Measurements from ENCODE around the gene CGB1.

The CGB1 gene

DNA sequence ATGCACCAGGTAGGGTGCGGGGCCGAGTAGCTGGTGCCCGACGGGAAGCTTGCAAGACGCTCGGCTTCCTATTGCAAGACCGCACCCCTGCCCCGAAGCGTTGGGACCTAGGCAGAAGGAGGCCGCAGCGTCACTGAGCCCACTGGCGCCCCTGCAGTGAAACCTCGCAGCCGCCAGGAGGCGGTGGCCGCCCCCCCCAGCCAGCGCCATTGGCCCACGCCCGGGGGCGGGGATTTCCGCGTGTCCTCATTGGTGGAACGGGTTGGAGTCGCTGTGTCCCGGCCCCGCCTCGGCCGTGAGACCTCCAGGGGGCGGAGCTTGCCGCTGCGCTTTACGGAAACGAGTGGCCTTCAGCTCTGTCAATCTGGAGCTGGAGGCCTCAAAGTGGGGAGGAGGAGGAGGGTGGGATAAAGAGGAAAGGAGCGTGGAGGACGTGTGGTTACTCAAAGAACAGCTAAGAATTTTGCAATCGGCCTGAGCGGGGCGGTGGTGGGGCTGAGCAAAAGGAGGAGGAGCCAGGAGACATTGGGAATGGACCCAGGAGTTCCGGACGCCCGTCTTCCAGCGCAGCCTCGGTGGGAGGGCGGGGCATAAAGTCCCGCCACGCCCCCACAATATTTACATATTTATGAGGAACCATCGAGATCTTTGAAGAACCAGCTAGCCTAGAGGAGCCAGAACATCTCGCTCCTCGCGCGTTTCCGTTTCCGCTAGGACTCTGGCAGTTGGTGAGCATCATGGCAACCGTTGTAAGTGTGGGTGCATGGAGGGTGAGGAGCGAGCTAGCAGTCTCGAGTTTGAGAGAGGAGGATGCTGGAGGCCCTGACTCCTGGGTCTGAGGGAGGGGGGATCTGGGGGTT lies 43.3 kb downstream of the CGB1 start, which contains the start of the genes GYS1 and RUVBL2:
TSS of gene GYS1 (minus strand) at position 135 of the 860 bp plus-strand sequence. CDS start 197 bp downstream, outside the sequence.
TSS of gene RUVBL2 (plus strand) at position 713 of the 860 bp plus-strand sequence. CDS start at position 738, 25 bp downstream.
- DNase-seq (ENCODE audit: low read depth): peak; percentile 99

DNA sequence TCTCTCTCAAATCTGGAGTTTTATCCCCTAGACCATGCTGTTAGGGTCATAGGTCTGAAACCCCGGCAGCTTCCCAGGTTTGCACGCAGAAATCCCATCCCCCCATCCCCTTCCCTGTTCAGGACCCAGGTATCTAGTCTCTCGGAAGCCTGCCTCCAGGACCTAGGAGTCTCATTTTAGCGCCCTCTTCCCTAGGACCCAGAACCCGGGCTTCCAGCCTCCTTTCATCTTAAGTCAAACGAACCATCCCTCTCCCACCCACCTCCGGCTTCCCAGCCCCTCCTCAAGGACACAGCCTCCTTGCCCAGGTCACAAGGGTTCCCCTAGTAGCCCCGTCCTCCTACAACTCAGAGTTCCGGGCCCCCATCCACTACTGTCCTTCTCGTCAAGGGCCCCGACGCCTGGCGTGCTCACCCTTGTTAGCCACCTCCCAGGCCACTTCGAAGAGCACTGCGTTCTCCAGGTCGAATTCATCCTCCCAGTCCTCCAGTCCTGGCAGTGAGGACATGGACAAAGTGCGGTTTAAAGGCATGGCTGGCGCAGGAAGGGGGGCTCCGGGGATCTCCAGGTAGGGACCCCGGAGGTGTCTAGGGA lies 44.0 kb downstream of the CGB1 start:
- no peak for DNase-seq (ENCODE audit: low read depth)

DNA sequence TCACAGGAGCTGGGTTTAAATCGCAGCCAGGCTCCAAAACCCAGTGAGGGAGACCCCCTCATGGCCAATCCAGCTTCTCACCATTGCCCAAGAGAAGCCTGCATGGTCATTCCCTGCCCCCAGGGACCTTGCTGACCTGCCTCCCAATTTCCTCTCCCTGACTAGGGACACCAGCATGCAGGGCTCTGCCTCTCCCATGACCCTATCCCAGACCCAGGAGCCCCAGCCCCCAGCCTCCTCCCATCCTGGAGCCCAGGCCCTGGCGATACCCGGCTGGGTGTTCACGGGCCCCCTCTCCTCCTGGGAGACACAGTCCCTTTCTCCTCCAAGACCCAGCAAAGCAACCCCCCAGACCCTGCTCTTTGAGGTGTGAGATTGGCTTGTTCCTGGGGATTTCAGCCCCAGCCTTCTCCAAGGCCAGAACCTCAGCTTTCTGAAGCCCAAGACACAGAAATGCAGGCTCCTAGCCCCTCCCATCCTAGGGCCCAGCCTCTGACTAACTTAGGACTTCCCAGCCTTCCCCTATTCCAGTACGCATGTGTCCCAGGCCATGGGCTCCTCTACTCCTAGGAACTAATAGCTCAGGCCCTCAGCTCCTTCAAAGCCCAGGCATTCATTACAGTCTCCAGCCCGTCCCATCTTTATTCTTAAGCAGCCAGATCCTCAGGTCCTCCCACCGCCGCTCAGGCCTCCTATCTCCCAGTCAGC lies 44.7 kb downstream of the CGB1 start:
- DNase-seq (ENCODE audit: low read depth): peak; percentile 91

DNA sequence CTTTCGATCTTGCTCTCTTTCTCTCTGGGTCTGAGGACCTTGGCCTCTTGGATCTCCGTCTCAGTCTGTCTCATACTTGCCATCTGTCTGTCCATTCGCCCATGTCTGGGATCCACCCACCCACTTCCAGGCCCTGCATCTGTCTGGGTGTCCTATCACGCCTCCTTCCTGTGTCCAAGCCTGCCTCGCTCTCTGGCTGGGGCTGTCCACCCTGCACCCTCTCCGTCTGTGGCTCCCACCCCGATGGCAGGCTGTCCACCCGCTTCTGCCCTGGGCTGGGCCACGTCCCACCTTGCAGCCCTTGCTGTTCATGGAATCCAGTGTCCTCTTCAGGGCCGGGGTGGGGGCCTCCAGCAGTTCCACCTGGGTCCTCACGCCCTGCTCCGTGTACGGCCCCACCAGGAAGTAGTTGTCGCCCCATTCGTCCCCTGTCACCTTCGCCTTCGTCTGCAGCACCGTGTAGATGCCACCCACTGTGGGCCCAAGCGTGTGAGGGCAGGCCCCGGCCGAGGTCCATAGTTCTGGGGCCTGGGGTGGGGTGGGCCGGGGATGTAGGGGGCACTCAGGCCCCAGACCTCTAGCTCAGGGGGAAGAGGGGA lies 45.6 kb downstream of the CGB1 start:
- DNase-seq (ENCODE audit: low read depth): no peak

DNA sequence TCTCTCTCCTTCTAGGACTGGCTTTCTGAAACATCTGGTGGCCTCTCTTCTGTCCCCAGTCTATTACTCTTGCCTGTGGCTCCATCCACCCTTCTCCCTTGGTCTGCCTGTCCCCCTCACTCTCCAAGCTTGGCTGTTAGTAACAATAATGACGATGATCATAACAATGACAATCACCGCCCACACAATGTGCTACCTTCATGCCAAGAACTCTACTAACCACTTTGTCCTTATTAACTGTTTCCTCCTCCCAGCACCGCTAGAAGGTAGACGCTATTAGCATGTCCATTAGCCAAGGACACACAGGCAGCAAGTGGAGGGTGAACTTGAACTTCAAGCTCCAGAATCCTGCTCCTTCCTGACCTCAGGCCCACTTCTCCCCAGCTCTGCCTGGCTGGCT lies 46.3 kb downstream of the CGB1 start:
- no peak for DNase-seq (ENCODE audit: low read depth)

DNA sequence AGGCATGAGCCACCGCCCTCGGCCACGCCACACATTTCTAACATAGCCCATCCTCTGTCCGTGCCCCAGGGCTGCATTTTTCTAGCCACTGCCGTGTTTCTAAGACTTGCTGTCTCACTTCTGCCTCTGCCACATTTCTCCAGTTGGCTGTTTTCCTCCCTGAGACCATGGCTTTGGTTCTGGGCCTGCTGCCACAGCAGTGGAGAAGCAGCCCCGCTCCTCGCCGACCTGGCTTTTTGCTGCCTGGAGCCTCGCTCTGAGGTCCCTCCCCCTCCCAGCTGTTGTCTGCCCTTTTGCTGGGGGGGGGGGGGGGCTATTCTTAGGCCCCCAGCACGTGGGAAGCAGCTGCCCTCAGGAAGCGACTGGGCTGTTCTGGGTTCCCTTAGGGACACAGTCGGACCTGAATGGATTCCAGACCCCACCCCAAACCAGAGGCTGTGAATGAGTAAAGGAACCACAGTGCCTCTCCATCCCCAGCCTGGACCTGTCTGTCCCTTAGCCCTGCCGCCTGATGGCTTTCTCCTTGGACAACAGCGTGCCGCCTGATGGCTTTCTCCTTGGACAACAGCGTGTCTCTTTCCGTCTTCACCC lies 46.9 kb downstream of the CGB1 start:
- no peak for DNase-seq (ENCODE audit: low read depth)

DNA sequence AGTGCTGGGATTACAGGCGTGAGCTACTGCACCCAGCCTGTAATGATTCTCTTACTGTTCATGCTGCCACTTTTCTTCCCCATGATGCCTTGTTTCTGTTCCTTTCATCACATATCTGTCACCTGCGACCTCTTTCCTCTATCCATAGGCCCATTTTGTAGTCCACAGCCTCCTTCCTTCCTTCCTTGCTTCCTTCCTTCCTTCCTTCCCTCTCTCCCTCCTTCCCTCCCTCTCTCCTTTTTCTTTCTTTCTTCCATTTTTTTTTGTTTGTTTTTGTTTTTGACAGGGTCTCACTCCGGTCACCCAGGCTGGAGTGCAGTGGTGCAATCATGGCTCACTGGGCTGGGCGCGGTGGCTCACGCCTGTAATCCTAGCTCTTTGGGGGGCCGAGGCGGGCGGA lies 47.8 kb downstream of the CGB1 start:
- DNase-seq (ENCODE audit: low read depth): no peak

DNA sequence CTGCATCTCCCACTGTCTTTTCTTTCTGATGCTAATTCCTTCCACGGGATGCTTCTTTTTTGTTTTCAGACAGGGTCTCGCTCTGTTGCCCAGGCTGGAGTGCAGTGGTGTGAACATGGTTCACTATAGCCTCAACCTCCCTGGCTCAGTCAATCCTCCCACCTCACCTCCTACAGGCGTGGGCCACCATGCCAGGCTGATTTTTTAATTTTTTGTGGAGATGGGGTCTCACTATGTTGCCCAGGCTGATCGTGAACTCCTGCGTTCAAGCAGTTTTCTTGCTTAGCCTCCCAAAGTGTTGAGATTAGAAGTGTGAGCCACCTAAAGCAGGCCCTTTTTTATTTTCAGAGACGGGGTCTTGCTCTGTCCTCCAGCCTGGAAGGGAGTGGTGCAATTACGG lies 48.4 kb downstream of the CGB1 start:
- no peak for DNase-seq (ENCODE audit: low read depth)

DNA sequence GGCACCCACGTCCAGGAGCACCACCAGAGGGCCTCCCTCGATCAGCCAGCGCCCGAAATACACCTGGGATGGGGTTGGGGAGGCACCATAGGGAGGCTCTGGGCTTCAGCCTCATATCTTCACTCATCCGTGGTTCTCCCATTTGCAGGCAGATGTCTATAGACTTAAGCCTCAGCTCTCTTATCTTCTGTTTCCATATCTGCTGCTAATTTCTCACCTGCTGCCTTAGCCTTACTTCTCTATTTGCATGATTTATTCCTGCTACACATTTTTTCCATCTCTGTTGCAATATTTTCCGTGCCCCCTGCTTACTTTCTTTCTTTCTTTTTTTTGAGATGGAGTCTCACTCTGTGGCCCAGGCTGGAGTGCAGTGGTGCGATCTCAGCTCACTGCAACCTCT lies 49.4 kb downstream of the CGB1 start:
- no peak for DNase-seq (ENCODE audit: low read depth)

DNA sequence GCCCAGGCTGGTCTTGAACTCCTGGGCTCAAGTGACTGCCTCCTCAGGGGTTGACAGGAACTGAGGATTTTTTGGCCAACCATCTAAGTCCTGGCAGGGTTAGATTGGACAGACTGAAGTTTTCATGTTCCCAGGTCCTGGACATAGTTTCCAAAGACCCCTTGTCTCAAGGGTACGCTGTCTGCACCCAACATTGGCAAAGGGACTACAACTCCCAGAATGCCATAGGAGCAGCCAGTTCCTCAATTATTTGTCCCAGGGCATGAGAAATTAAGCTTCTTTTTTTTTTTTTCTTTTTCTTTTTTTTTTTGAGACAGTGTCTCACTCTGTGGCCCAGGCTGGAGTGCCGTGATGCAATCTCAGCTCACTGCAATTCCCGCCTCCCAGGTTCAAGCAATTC lies 50.5 kb downstream of the CGB1 start:
- no peak for DNase-seq (ENCODE audit: low read depth)

DNA sequence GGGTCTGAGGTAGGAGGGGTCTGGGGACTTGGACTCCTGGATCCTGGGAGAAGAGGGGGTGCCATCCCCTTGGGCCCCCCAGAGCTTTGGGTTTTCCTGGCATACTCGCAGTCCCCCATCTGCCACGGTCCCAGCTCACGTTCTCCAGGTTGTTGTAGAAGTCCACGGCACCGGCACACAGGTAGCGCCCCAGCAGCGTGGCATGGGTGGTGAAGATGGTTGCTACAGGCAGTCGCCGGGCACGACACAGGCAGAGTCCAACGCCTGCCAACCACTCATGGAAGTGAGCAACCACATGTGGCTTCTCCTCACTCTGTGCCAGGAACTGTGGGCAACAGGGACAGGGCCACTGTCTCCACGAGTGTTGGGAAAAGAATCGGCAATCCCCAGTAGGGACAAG lies 51.0 kb downstream of the CGB1 start:
- no peak for DNase-seq (ENCODE audit: low read depth)

Measured in ELR (cell line).